Measurements from ENCODE around the gene CACNA1C. TPM values are rescaled to one million over a fixed set of nuclear protein-coding genes. Genes with fewer than 3 reads are reported as not detected.

Gene CACNA1C
- total RNA-seq, 1 donor from 2014 or later, result 1.3 TPM

DNA sequence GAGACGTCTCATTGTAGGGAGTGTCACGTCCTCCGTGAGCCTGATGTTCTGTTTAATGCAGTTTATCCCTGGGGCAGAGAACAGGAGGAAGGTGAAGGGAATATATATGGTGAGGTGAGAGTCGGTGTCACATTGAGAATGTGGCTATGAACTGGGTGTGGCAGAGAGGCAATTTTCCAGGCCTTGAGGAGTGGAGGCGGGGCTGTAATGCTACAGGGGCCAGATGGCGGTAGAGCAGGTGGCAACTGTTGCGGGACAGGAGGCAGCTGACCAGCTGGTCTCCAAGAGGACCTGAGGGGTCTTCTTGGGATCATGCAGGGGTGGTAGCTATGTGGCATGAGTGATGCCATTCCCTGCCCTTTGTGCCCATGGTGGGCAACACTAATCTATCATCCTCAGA is 59.6 kb downstream of the CACNA1C start:
- no peaks in the 10 kb centered on the region for H3K36me3 ChIP-seq (ENCODE audit: control insufficient read depth, insufficient read depth, low read length)
- no peaks in the 10 kb centered on the region for H3K27me3 ChIP-seq (ENCODE audit: control insufficient read depth, insufficient read depth, low read length)
- no peak for DNase-seq (ENCODE audit: low read depth)
- H3K4me3 ChIP-seq (ENCODE audit: low read depth, low read length), result no peak overlapping the region
- TF ChIP-seq, protein P1, sequence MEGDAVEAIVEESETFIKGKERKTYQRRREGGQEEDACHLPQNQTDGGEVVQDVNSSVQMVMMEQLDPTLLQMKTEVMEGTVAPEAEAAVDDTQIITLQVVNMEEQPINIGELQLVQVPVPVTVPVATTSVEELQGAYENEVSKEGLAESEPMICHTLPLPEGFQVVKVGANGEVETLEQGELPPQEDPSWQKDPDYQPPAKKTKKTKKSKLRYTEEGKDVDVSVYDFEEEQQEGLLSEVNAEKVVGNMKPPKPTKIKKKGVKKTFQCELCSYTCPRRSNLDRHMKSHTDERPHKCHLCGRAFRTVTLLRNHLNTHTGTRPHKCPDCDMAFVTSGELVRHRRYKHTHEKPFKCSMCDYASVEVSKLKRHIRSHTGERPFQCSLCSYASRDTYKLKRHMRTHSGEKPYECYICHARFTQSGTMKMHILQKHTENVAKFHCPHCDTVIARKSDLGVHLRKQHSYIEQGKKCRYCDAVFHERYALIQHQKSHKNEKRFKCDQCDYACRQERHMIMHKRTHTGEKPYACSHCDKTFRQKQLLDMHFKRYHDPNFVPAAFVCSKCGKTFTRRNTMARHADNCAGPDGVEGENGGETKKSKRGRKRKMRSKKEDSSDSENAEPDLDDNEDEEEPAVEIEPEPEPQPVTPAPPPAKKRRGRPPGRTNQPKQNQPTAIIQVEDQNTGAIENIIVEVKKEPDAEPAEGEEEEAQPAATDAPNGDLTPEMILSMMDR (IDR thresholded peaks at IDR 0.05; ENCODE audit: insufficient read depth, low read length, poor library complexity, severe bottlenecking), result no peak

DNA sequence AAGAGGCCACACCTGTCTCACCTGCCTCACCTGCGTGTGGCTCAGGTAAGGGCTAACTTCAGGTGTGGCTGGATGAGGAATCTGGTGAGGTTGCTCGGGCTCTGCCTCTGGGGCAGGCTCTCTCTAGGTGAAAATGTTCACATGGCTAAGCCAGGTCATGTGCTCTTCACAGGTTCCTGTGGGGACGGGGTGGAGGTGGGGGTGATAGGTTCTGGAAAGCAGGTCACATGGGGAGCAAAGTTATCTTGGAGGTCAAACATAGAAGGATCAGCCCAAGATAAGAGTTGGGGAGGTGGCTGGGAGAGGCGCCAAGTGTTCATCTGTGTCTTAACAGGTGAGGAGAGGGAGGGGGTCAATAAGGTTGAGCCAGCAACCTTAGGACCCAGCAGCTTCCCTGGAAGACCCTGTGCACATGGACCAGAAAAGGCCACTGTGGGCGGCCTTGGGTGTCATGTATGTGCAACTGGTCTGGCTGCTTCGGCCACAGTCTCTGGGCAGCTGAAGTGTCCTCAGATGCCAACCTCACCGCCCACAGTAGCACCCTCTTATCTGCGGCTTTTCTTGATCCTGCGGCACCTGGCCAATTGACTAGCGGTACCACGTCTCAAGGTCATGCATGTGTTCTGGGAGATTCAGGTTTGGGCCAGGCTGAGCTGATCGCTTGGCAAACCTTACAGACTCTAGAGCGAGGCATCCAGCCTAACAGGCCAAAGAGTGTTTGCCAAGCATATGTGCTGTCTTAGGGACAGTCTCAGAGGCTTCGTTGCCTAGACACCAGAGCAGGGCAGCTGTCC is 60.5 kb downstream of the CACNA1C start:
- TF ChIP-seq, protein P1 (IDR thresholded peaks at IDR 0.05; ENCODE audit: insufficient read depth, low read length, poor library complexity, severe bottlenecking), result no peak
- no peak overlapping the region for H3K4me3 ChIP-seq (ENCODE audit: low read depth, low read length)
- no peaks in the 10 kb centered on the region for H3K36me3 ChIP-seq (ENCODE audit: control insufficient read depth, insufficient read depth, low read length)
- no peak for DNase-seq (ENCODE audit: low read depth)
- H3K27me3 ChIP-seq (ENCODE audit: control insufficient read depth, insufficient read depth, low read length), result no peaks in the 10 kb centered on the region

DNA sequence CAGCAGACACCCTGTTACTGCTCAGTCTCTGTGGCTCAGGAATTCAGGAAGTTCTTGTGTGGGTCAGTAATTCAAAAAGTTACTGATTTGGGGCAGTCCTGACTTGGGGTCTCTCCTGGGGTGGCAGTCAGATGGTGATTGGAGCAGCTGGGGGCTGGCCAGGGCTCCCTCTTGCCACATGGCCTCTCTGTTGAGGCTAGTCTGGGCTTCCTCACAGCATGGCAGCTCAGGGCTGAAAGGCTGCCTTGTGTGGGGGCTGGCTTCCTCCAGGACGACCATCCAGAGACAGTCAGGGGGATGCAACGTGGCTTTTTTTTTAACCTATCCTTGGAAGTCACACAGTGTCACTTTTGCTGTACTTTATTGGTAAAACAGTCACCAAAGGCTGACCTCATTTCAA is 61.3 kb downstream of the CACNA1C start:
- TF ChIP-seq, protein P1 (IDR thresholded peaks at IDR 0.05; ENCODE audit: insufficient read depth, low read length, poor library complexity, severe bottlenecking), result no peak
- H3K4me3 ChIP-seq (ENCODE audit: low read depth, low read length), result no peak overlapping the region
- DNase-seq (ENCODE audit: low read depth), result no peak
- no peaks in the 10 kb centered on the region for H3K27me3 ChIP-seq (ENCODE audit: control insufficient read depth, insufficient read depth, low read length)
- no peaks in the 10 kb centered on the region for H3K36me3 ChIP-seq (ENCODE audit: control insufficient read depth, insufficient read depth, low read length)

DNA sequence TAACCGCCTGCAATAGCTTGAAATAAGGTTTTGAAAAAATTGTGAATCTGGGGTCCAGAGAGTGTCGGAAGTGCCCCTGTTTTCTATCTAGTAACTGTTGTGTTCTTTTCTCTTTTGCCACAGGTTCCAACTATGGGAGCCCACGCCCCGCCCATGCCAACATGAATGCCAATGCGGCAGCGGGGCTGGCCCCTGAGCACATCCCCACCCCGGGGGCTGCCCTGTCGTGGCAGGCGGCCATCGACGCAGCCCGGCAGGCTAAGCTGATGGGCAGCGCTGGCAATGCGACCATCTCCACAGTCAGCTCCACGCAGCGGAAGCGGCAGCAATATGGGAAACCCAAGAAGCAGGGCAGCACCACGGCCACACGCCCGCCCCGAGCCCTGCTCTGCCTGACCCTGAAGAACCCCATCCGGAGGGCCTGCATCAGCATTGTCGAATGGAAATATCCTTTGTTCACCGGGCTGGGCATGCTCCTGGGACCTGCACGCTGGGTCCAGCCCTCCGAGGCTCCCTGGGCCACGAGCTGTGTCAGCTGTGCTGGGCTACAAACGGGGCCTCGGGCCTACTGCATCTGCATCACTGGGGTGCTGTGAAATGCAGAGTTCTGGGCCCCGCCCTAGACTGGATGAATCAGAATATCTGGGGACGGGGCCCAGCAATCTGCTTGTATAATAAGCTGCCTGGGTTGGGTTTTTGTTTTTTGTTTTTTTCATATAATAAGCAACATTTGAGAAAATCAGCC is 62.5 kb downstream of the CACNA1C start:
- TF ChIP-seq, protein P1 (IDR thresholded peaks at IDR 0.05; ENCODE audit: insufficient read depth, low read length, poor library complexity, severe bottlenecking), result no peak
- Histone ChIP-seq H3K27me3 (ENCODE audit: control insufficient read depth, insufficient read depth, low read length) (no peaks in the 10 kb centered on the region), H3K4me3 (ENCODE audit: low read depth, low read length) (no peak overlapping the region), H3K36me3 (ENCODE audit: control insufficient read depth, insufficient read depth, low read length) (no peaks in the 10 kb centered on the region)
- DNase-seq (ENCODE audit: low read depth), result no peak

DNA sequence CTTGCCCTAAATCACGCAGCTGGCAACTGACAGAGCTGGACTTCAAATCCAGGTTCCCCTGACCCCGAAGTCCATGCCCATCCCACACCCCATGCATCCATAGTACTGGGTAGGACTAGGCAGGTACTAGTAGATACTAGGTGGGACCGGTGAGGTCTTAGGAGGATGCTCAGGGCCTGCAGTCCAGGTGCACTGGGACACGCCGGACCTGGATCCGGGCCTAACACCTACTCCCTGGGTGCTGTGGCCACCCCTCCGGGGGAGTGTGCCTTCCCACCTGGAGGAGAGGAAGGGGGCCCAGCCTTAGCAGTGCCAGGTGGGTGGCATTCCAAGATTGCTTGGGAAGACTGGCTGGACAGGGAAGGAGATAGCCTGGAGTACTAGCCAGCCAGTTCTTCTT is 64.8 kb downstream of the CACNA1C start:
- H3K36me3 ChIP-seq (ENCODE audit: control insufficient read depth, insufficient read depth, low read length), result no peaks in the 10 kb centered on the region
- no peak overlapping the region for H3K4me3 ChIP-seq (ENCODE audit: low read depth, low read length)
- DNase-seq (ENCODE audit: low read depth), result no peak
- TF ChIP-seq, protein P1 (IDR thresholded peaks at IDR 0.05; ENCODE audit: insufficient read depth, low read length, poor library complexity, severe bottlenecking), result no peak
- no peaks in the 10 kb centered on the region for H3K27me3 ChIP-seq (ENCODE audit: control insufficient read depth, insufficient read depth, low read length)

Measured in kidney epithelial cell (primary cell).